Measurements from ENCODE around the gene LCP1.

GRCh38 chr13:46179969-46180763 lies 1.8 kb downstream of the LCP1 start:
- TF ChIP-seq EZH2 (IDR thresholded peaks at IDR 0.05; ENCODE audit: insufficient read depth, low read length) (no peak), CTCF (IDR thresholded peaks at IDR 0.05; ENCODE audit: insufficient read depth, low read depth, low read length) (no peak)
